Measurements from ENCODE around the gene NKAPD1. TPM values are rescaled to one million over a fixed set of nuclear protein-coding genes. Genes with fewer than 3 reads are reported as not detected.

Gene NKAPD1
- total and polyA plus RNA-seq, 2 of the 13 experiments (the other 11 are each of a cell fraction or from before 2014, with no cell fraction given): 11.2 to 22.5 TPM

DNA sequence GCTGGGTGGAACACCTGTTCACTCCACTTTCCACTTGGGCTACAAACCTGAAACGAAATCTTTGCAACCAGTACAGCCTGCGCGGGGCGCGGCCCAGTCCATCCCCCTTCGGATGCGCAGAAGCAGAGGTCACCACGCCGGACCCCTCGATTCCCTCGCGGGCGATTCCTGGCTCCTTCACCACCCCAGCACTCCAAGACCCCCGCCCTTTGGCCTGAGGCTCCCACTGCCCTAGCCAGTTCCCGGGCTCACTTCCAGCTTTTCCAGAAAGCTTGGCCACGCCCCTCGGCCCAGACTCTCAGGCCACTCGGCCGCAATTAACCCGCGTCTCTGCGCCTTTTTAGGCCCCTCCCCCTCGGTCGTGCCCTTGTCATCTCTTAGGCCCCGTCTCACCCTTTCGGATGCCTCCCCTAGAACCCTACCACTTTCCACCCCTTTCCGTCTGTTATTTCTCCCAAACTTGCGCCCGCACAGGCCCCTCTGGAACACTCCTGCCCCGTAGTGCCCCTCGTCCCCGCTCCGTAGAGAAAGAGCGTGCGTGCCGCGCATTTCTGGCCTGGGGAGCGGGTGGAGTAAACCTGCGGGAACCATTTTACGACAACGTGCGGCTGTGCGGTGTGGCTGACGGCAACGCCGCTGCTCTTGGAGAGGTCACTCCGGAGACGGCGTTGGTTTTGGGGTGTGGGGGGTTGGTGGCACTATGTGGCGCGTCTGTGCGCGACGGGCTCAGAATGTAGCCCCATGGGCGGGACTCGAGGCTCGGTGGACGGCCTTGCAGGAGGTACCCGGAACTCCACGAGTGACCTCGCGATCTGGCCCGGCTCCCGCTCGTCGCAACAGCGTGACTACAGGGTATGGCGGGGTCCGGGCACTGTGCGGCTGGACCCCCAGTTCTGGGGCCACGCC lies 49.1 kb upstream of the NKAPD1 start, which contains the start of gene DLAT (continued):
- TF ChIP-seq STAG1 (CRISPR knock-in tag; IDR thresholded peaks at IDR 0.05) (no peak), ZNF556 (CRISPR knock-in tag; IDR thresholded peaks at IDR 0.05; ENCODE audit: borderline replicate concordance) (peak; percentile 94), ZNF3 (CRISPR knock-in tag; IDR thresholded peaks at IDR 0.05) (no peak), MTA1 (CRISPR knock-in tag; IDR thresholded peaks at IDR 0.05; ENCODE audit: borderline replicate concordance) (peak; percentile 95; the same call in 1 of the 2 replicates), MAF1 (CRISPR knock-in tag; IDR thresholded peaks at IDR 0.05; ENCODE audit: borderline replicate concordance) (peak; percentile 82; the same call in 1 of the 2 replicates), ZSCAN20 (CRISPR knock-in tag; IDR thresholded peaks at IDR 0.05; ENCODE audit: borderline replicate concordance) (peak; percentile 88), ETV5 (CRISPR knock-in tag; IDR thresholded peaks at IDR 0.05; ENCODE audit: borderline replicate concordance) (peak; percentile 19; the same call in 1 of the 2 replicates), ZNF552 (CRISPR knock-in tag; IDR thresholded peaks at IDR 0.05; ENCODE audit: borderline replicate concordance) (peak; percentile 20; the same call in 1 of the 2 replicates), ZNF737 (CRISPR knock-in tag; IDR thresholded peaks at IDR 0.05; ENCODE audit: borderline replicate concordance) (no peak; the same call in 1 of the 2 replicates), ZNF10 (CRISPR knock-in tag; IDR thresholded peaks at IDR 0.05; ENCODE audit: borderline replicate concordance, low read depth) (no peak), KLF15 (CRISPR knock-in tag; IDR thresholded peaks at IDR 0.05; ENCODE audit: borderline replicate concordance) (0 out of 2 replicates have a peak, but pooled peaks have one; percentile 39), KDM3A (CRISPR knock-in tag; IDR thresholded peaks at IDR 0.05; ENCODE audit: low read depth) (peak; percentile 67; the same call in 1 of the 2 replicates), ZNF446 (CRISPR knock-in tag; IDR thresholded peaks at IDR 0.05) (peak; percentile 59; the same call in 1 of the 2 replicates), FOXO1 (CRISPR knock-in tag; IDR thresholded peaks at IDR 0.05) (0 out of 2 replicates have a peak, but pooled peaks have one; percentile 19), ZMAT3 (CRISPR knock-in tag; conservative IDR thresholded peaks at IDR 0.05) (peak; percentile 85)
- TF ChIP-seq, protein P1, sequence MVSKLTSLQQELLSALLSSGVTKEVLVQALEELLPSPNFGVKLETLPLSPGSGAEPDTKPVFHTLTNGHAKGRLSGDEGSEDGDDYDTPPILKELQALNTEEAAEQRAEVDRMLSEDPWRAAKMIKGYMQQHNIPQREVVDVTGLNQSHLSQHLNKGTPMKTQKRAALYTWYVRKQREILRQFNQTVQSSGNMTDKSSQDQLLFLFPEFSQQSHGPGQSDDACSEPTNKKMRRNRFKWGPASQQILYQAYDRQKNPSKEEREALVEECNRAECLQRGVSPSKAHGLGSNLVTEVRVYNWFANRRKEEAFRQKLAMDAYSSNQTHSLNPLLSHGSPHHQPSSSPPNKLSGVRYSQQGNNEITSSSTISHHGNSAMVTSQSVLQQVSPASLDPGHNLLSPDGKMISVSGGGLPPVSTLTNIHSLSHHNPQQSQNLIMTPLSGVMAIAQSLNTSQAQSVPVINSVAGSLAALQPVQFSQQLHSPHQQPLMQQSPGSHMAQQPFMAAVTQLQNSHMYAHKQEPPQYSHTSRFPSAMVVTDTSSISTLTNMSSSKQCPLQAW (CRISPR knock-in tag; IDR thresholded peaks at IDR 0.05): peak; percentile 90
- TF ChIP-seq, protein P2, sequence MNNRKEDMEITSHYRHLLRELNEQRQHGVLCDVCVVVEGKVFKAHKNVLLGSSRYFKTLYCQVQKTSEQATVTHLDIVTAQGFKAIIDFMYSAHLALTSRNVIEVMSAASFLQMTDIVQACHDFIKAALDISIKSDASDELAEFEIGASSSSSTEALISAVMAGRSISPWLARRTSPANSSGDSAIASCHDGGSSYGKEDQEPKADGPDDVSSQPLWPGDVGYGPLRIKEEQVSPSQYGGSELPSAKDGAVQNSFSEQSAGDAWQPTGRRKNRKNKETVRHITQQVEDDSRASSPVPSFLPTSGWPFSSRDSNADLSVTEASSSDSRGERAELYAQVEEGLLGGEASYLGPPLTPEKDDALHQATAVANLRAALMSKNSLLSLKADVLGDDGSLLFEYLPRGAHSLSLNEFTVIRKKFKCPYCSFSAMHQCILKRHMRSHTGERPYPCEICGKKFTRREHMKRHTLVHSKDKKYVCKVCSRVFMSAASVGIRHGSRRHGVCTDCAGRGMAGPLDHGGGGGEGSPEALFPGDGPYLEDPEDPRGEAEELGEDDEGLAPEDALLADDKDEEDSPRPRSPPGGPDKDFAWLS (CRISPR knock-in tag; IDR thresholded peaks at IDR 0.05; ENCODE audit: borderline replicate concordance): no peak
- TF ChIP-seq, protein P3, sequence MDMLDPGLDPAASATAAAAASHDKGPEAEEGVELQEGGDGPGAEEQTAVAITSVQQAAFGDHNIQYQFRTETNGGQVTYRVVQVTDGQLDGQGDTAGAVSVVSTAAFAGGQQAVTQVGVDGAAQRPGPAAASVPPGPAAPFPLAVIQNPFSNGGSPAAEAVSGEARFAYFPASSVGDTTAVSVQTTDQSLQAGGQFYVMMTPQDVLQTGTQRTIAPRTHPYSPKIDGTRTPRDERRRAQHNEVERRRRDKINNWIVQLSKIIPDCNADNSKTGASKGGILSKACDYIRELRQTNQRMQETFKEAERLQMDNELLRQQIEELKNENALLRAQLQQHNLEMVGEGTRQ (IDR thresholded peaks at IDR 0.05; ENCODE audit: low read depth, low read length): no peak
- TF ChIP-seq, protein P3 (CRISPR knock-in tag; IDR thresholded peaks at IDR 0.05; ENCODE audit: borderline replicate concordance): 0 out of 2 replicates have a peak, but pooled peaks have one; percentile 4
- TF ChIP-seq, protein P4, sequence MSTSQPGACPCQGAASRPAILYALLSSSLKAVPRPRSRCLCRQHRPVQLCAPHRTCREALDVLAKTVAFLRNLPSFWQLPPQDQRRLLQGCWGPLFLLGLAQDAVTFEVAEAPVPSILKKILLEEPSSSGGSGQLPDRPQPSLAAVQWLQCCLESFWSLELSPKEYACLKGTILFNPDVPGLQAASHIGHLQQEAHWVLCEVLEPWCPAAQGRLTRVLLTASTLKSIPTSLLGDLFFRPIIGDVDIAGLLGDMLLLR (CRISPR knock-in tag; IDR thresholded peaks at IDR 0.05): peak; percentile 88
- TF ChIP-seq, protein P5, sequence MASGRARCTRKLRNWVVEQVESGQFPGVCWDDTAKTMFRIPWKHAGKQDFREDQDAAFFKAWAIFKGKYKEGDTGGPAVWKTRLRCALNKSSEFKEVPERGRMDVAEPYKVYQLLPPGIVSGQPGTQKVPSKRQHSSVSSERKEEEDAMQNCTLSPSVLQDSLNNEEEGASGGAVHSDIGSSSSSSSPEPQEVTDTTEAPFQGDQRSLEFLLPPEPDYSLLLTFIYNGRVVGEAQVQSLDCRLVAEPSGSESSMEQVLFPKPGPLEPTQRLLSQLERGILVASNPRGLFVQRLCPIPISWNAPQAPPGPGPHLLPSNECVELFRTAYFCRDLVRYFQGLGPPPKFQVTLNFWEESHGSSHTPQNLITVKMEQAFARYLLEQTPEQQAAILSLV (CRISPR knock-in tag; IDR thresholded peaks at IDR 0.05; ENCODE audit: borderline replicate concordance): peak; percentile 73; the same call in 1 of the 2 replicates
